Rectal smooth muscle tissue (tissue), 1 donor: ENCODE measurements around the gene TRPC4AP.

Experiments used
- H3K27ac ChIP-seq: one replicate; pipeline ENCODE4 v1.7.0; 2013; ENCODE audit warnings: low read depth, low read length, inconsistent platforms
- H3K27me3 ChIP-seq: one replicate; pipeline ENCODE4 v1.7.0; 2013; ENCODE audit warnings: low read length; ENCODE audit not compliant: control insufficient read depth, insufficient read depth
- H3K36me3 ChIP-seq: one replicate; pipeline ENCODE4 v1.7.0; 2013; ENCODE audit warnings: low read length; ENCODE audit not compliant: control insufficient read depth, insufficient read depth
- H3K4me1 ChIP-seq: one replicate; pipeline ENCODE4 v1.7.0; 2013; ENCODE audit warnings: low read length; ENCODE audit not compliant: control insufficient read depth, insufficient read depth
- H3K4me3 ChIP-seq: one replicate; pipeline ENCODE4 v1.7.0; 2013; ENCODE audit warnings: low read length
- H3K9ac ChIP-seq: one replicate; pipeline ENCODE4 v1.7.0; 2013; ENCODE audit warnings: low read length

Gene TRPC4AP

GRCh38 chr20:34989118-34989517 is 103.5 kb downstream of the TRPC4AP start:
- Histone ChIP-seq H3K9ac (no peak overlapping the region), H3K4me1 (no peaks in the 10 kb centered on the region), H3K27ac (no peak overlapping the region), H3K36me3 (peaks cover 3% of the 10 kb centered on the region), H3K4me3 (no peak overlapping the region), H3K27me3 (no peaks in the 10 kb centered on the region)

GRCh38 chr20:34988191-34988540 is 104.4 kb downstream of the TRPC4AP start:
- no peak overlapping the region for H3K9ac ChIP-seq
- H3K4me3 ChIP-seq, result no peak overlapping the region
- H3K27me3 ChIP-seq, result no peaks in the 10 kb centered on the region
- H3K36me3 ChIP-seq, result no peaks in the 10 kb centered on the region
- no peak overlapping the region for H3K27ac ChIP-seq
- no peaks in the 10 kb centered on the region for H3K4me1 ChIP-seq

DNA sequence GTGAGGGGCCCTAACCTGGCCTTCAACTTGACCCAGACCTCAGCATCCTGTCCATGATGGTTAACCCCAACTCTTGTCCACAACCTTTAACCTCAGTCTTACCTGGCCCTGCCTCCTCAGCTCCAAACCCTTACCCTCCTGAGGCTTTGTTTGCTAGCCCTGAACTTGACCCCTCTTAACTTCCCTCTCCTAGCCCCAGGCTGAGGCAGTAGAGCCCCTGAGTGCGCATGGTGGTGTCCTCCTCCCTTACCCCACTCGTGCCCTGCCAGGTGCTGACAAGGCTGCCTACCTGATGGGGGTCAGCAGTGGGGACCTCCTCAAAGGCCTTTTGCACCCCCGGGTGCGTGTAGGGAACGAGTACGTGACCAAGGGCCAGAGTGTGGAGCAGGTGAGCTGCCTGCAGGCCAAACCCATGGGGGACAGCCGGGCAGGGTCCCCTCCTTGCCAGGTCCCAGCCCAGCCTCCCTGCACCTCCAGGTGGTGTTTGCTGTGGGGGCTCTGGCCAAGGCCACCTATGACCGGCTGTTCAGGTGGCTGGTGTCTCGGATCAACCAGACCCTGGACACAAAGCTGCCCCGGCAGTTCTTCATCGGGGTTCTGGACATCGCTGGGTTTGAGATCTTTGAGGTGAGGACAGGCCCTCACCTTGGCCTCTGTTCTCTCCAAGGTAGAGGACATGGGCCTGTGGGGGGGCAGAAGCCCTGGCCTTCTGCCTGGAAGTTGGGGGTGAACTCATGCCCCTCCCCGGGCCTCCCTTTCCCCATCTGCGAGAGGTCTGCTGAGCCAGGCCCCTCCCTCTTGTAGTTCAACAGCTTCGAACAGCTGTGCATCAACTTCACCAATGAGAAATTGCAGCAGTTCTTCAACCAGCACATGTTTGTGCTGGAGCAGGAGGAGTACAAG is 105.1 kb downstream of the TRPC4AP start:
- Histone ChIP-seq H3K4me1 (no peaks in the 10 kb centered on the region), H3K36me3 (no peaks in the 10 kb centered on the region), H3K9ac (no peak overlapping the region), H3K27me3 (no peaks in the 10 kb centered on the region), H3K27ac (no peak overlapping the region), H3K4me3 (no peak overlapping the region)

GRCh38 chr20:34986311-34987287 is 106.0 kb downstream of the TRPC4AP start:
- H3K9ac ChIP-seq, result no peak overlapping the region
- H3K4me1 ChIP-seq, result no peaks in the 10 kb centered on the region
- H3K27ac ChIP-seq, result no peak overlapping the region
- H3K27me3 ChIP-seq, result peaks cover 2% of the 10 kb centered on the region
- no peaks in the 10 kb centered on the region for H3K36me3 ChIP-seq
- H3K4me3 ChIP-seq, result no peak overlapping the region

DNA sequence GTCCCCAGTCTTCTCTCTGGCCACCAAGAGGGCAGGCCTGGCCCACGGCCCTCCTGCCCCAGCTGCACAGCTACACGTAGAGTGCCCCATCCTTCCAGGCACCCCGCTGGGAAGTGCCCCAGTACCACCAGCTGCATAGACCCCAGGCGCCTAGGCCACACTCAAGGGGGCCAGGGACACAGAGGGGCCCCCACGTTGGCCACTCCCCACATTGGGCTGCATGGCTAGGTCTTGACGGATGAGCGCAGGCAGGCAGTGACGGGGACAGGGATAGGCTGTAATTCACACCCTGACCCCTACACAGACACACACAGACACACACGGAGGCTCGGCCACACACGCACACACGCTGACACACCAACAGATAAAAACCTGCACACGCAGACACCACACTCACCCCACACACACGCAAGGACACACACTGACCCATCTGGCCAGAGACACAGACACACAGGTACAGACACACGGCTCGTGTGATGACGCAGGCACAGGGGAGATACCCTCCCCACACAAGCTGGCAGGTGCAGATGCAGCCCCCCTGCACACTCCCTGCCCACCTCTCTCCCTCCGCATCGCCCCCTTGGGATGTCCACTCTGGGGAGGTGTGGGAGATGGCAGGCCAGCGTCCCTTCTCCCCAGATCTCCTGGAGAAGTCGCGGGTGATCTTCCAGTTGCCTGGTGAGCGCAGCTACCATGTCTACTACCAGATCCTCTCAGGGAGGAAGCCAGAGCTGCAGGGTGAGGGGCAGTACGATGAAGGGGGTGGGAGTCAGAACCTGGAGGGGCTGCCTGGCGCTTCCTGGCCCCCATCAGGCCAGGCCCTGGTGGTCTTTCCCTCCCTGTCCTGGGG is 106.9 kb downstream of the TRPC4AP start:
- Histone ChIP-seq H3K4me1 (peaks cover under 1% of the 10 kb centered on the region), H3K4me3 (no peak overlapping the region), H3K9ac (no peak overlapping the region), H3K27me3 (peaks cover 7% of the 10 kb centered on the region), H3K36me3 (no peaks in the 10 kb centered on the region), H3K27ac (no peak overlapping the region)

DNA sequence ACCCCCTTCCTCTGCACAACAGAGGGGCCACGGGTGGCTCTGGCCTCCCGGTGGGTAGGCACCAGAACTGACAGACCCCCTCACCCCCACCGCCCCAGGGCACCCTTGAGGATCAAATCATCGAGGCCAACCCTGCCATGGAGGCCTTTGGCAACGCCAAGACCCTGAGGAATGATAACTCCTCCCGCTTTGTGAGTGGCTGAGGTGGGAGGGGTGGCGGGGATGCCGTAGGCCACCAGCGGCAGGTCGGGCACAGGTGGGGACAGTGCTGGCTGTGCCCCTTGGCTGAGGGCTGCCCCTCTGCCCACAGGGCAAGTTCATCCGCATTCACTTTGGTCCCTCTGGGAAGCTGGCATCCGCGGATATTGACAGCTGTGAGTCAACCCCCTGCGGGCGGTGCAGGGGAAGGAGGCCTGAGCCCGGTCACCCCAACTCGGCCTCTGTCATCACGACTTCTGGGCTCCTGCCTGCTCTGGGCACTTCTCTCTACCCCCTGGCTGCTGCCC is 107.8 kb downstream of the TRPC4AP start:
- Histone ChIP-seq H3K36me3 (no peaks in the 10 kb centered on the region), H3K27ac (no peak overlapping the region), H3K4me3 (no peak overlapping the region), H3K4me1 (peaks cover 2% of the 10 kb centered on the region), H3K9ac (no peak overlapping the region), H3K27me3 (peaks cover 9% of the 10 kb centered on the region)

- H3K4me1 ChIP-seq, result peaks cover 2% of the 10 kb centered on the region
- peaks cover 9% of the 10 kb centered on the region for H3K27me3 ChIP-seq
- H3K27ac ChIP-seq, result no peak overlapping the region
- no peaks in the 10 kb centered on the region for H3K36me3 ChIP-seq
- H3K4me3 ChIP-seq, result no peak overlapping the region
- no peak overlapping the region for H3K9ac ChIP-seq
Observed at GRCh38 chr20:34983995-34984735, 108.4 kb downstream of the TRPC4AP start.

DNA sequence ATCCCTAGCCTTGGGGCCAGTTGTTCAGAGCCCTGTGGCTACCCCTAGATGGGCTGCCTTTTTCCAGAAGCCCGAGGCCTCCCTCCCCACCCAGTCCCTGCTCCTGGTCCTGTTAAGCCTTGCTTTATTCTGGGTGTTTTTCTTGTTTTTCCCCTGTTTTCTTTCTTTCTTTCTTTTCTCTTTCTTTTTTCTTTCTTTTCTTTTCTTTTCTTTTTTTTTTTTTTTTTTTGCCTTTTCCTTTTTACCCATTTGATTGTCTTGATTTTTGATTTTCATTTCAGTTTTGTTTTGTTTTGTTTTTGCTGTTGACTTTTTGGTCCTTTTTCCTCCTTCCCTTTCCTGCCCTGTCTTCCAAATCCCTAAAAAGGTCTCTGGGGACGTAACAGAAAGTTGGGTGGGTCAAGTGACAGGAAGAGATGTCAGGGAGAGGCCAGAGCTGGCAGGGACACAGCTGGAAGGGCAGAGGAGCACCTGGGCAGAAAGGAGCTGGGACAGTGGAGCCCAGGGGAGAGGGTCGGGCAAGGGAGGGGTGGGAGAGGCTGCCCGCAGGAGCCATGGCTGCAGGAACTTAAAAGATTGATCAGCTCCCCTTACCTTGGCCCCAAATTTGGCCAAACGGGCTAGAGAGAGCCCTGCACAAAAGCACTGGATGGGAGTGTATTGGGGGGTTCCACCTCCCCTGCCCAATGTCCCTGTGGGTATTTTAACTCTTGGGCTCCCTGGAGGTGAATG is 109.4 kb downstream of the TRPC4AP start:
- Histone ChIP-seq H3K27ac (no peak overlapping the region), H3K9ac (no peak overlapping the region), H3K4me1 (peaks cover 2% of the 10 kb centered on the region), H3K36me3 (no peaks in the 10 kb centered on the region), H3K4me3 (no peak overlapping the region), H3K27me3 (peaks cover 9% of the 10 kb centered on the region)

DNA sequence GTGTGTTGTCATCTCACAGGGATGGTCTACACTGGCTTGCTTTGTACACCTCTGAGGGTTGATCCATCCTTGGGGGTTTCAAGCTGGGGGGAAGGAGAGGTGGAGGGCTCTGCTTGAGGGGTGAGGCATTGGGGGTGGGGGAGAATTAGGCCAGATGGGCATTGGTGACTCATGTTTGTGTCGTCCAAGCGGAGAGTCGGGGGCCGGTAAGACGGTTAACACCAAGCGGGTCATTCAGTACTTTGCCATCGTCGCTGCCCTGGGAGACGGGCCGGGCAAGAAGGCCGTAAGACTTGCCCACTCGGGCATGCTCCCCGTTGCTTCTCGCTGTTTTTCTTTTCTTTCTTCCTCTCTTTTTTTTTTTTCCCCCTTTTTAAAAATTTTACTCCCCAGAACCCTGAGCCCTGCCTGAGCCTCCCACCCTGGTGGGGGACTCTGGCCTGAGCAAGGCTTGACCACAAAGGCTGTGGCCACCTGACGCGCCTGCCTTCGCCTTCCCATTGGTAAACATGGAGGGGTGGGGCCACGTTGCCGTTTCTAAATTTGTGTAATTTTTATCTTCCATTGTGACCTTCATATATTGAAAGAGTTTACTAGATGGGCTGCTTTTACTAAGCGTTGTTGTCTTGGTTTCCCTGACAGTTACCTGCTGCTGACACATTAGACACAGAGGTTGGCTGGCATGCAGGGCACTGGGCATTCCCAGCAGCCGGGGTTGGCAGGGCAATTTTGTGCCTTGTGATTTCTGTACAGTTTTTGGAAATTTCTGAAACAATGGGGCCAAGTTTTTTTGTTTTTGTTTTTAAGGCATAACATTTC is 110.1 kb downstream of the TRPC4AP start:
- Histone ChIP-seq H3K27ac (no peak overlapping the region), H3K4me1 (peaks cover 2% of the 10 kb centered on the region), H3K9ac (no peak overlapping the region), H3K4me3 (no peak overlapping the region), H3K36me3 (no peaks in the 10 kb centered on the region), H3K27me3 (peaks cover 9% of the 10 kb centered on the region)

DNA sequence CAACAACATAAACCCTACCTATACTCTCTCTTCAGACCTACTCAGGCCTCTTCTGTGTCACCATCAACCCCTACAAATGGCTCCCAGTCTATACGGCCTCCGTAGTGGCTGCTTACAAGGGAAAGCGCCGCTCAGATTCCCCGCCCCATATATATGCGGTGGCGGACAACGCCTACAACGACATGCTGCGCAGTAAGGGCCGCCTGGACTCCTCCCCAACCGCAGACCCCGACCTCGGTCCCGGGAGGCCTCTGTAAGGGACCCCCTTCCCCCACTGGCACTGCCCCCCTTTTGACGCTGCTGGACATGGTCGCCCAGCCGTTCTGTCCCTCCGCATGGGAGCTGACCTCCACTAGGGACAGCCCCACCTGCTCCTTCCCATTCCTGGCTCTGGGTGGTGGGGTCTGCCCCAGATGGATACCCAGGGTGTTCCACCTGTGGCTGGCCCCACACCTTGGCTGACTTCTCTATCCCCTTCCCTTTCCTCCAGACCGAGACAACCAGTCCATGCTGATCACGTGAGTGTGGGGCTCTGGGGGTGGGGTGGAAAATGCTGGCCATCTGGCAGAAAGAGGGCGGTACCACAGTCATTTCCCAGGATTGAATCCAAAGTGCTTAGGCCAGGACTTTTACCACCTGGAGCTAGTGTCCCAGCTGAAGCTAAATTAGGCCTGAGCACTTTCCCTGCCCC is 111.9 kb downstream of the TRPC4AP start:
- no peak overlapping the region for H3K27ac ChIP-seq
- no peaks in the 10 kb centered on the region for H3K36me3 ChIP-seq
- no peak overlapping the region for H3K4me3 ChIP-seq
- H3K9ac ChIP-seq, result no peak overlapping the region
- peaks cover 2% of the 10 kb centered on the region for H3K4me1 ChIP-seq
- H3K27me3 ChIP-seq, result peaks cover 9% of the 10 kb centered on the region
